H1 (cell line): ENCODE data around the gene MMP25. TPM values are rescaled to one million over a fixed set of nuclear protein-coding genes. Genes with fewer than 3 reads are reported as not detected.
A peak's percentile ranks its signal among the peaks of the same experiment; 100 is the strongest.

ENCODE experiments used
- CTCF ChIA-PET: fragments of 300-600 bp; sonication (Branson Sonifier 250); formaldehyde crosslinking; loops from one replicate; lab custom pipeline; 2021; ENCODE audit not compliant: partially characterized antibody; lab: Charles Lee
- POLR2A ChIA-PET: fragments of 300-600 bp; sonication (Branson Sonifier 250); formaldehyde crosslinking; loops from one replicate; lab custom pipeline; 2021; ENCODE audit warnings: inconsistent platforms; ENCODE audit not compliant: partially characterized antibody; lab: Charles Lee
- DNase-seq, 2 experiments: peaks; one replicate each; pipeline versions ENCODE4 v3.0.0 to v3.0.0-alpha.2; 2010 to 2022; ENCODE audit warnings: low spot score in 2 of 2, low read depth in 1 of 2, mixed read lengths in 1 of 2
- FAIRE-seq: peaks from 2 replicates; lab custom pipeline; 2011; peaks lifted over from hg19 to GRCh38; lab: Jason Lieb, UNC
- H2AFZ ChIP-seq: 2 replicates; pipeline ENCODE4 v1.8.1; 2012; ENCODE audit warnings: low read length, inconsistent platforms
- H2AK5ac ChIP-seq: 2 replicates; pipeline ENCODE4 v1.6.1; 2013; ENCODE audit warnings: low read depth, low read length
- H2BK120ac ChIP-seq: replicated peaks from 2 replicates; pipeline ENCODE3; 2013; ENCODE audit warnings: low read depth, low read length, inconsistent platforms
- H2BK12ac ChIP-seq: 2 replicates; pipeline ENCODE4 v1.6.1; 2013; ENCODE audit warnings: low read depth, low read length
- H2BK15ac ChIP-seq: 2 replicates; pipeline ENCODE4 v1.6.1; 2013; ENCODE audit warnings: low read length
- H2BK20ac ChIP-seq: 2 replicates; pipeline ENCODE4 v1.6.1; 2013; ENCODE audit warnings: low read length
- H2BK5ac ChIP-seq: 2 replicates; pipeline ENCODE4 v1.6.1; 2013; ENCODE audit warnings: low read depth, low read length
- H3K14ac ChIP-seq: 2 replicates; pipeline ENCODE4 v1.6.1; 2013; ENCODE audit warnings: inconsistent platforms; ENCODE audit not compliant: insufficient read length
- H3K18ac ChIP-seq: 2 replicates; pipeline ENCODE4 v1.6.1; 2013; ENCODE audit warnings: low read length; ENCODE audit errors: extremely low read depth
- H3K23ac ChIP-seq: 2 replicates; pipeline ENCODE4 v1.6.1; 2013; ENCODE audit warnings: inconsistent platforms; ENCODE audit not compliant: insufficient read length
- H3K23me2 ChIP-seq: 2 replicates; pipeline ENCODE4 v1.6.1; 2013; ENCODE audit warnings: low read depth, low read length
- H3K27ac ChIP-seq: 2 replicates; pipeline ENCODE4 v1.6.1; 2011; ENCODE audit warnings: low read depth, low read length, inconsistent platforms
- H3K27me3 ChIP-seq, 4 experiments: replicated peaks in 1 of 4; 1 replicate in 1 of 4; 2 replicates in 3 of 4; pipeline versions ENCODE4 v1.6.1 to v1.8.1; 2011 to 2013; ENCODE audit warnings: low read length in 3 of 4, mild to moderate bottlenecking in 3 of 4, inconsistent platforms in 2 of 4, mixed read lengths in 2 of 4, moderate library complexity in 1 of 4; ENCODE audit not compliant: control insufficient read depth in 3 of 4, insufficient read depth in 3 of 4; ENCODE audit errors: extremely low read depth in 1 of 4
- H3K36me3 ChIP-seq, 4 experiments: 2 replicates each; pipeline versions ENCODE4 v1.6.1 to v1.8.1; 2011 to 2013; ENCODE audit warnings: mild to moderate bottlenecking in 4 of 4, low read length in 3 of 4, moderate library complexity in 2 of 4, control low read depth in 1 of 4, inconsistent platforms in 1 of 4; ENCODE audit not compliant: insufficient read depth in 4 of 4, control insufficient read depth in 2 of 4
- H3K4ac ChIP-seq: replicated peaks from 2 replicates; pipeline ENCODE3; 2013; ENCODE audit warnings: low read length, low read depth, mixed read lengths, inconsistent platforms; ENCODE audit not compliant: insufficient read length
- H3K4me1 ChIP-seq, 4 experiments: replicated peaks in 1 of 4; 1 replicate in 1 of 4; 2 replicates in 3 of 4; pipeline versions ENCODE4 v1.6.1 to v1.8.1; 2011 to 2013; ENCODE audit warnings: low read length in 3 of 4, inconsistent platforms in 2 of 4, mixed read lengths in 1 of 4; ENCODE audit not compliant: insufficient read depth in 4 of 4, control insufficient read depth in 3 of 4
- H3K4me2 ChIP-seq, 2 experiments: 2 replicates each; pipeline versions ENCODE4 v1.6.1 to v1.8.1; 2011 to 2013; ENCODE audit warnings: low read depth in 2 of 2, low read length in 2 of 2, control low read depth in 1 of 2, inconsistent platforms in 1 of 2, mild to moderate bottlenecking in 1 of 2; ENCODE audit not compliant: insufficient read depth in 1 of 2
- H3K4me3 ChIP-seq, 4 experiments: fragments of 200-600, 300-600 bp in 1 of 4; sonication (generic), shearing (Covaris generic), sonication (Bioruptor Twin) in 1 of 4; 2 replicates each; pipeline versions ENCODE4 v1.5.1 to v1.8.1; 2011 to 2016; ENCODE audit warnings: low read length in 4 of 4, low read depth in 3 of 4, control low read depth in 2 of 4, inconsistent platforms in 2 of 4, mild to moderate bottlenecking in 2 of 4, mixed read lengths in 1 of 4, moderate library complexity in 1 of 4; ENCODE audit not compliant: insufficient read depth in 2 of 4; ENCODE audit errors: extremely low read depth in 1 of 4
- H3K56ac ChIP-seq: replicated peaks from 2 replicates; pipeline ENCODE3; 2013; ENCODE audit warnings: low read depth, mild to moderate bottlenecking, mixed read lengths, low read length, inconsistent platforms; ENCODE audit not compliant: insufficient read length
- H3K79me1 ChIP-seq: 2 replicates; pipeline ENCODE4 v1.6.1; 2013; ENCODE audit warnings: low read depth, low read length, control low read depth
- H3K79me2 ChIP-seq, 2 experiments: 2 replicates each; pipeline versions ENCODE4 v1.6.1 to v1.8.1; 2012 to 2013; ENCODE audit warnings: low read length in 2 of 2, mild to moderate bottlenecking in 2 of 2, inconsistent platforms in 1 of 2; ENCODE audit not compliant: insufficient read depth in 2 of 2, control insufficient read depth in 1 of 2
- H3K9ac ChIP-seq, 4 experiments: replicated peaks in 1 of 4; 1 replicate in 1 of 4; 2 replicates in 3 of 4; pipeline versions ENCODE4 v1.6.1 to v1.8.1; 2011 to 2013; ENCODE audit warnings: low read depth in 3 of 4, low read length in 3 of 4, control low read depth in 2 of 4, mild to moderate bottlenecking in 2 of 4, moderate library complexity in 2 of 4, inconsistent platforms in 1 of 4; ENCODE audit errors: extremely low read depth in 1 of 4
- H3K9me3 ChIP-seq, 2 experiments: 2 replicates each; pipeline versions ENCODE4 v1.6.1 to v1.8.1; 2012 to 2013; ENCODE audit warnings: mild to moderate bottlenecking in 2 of 2, moderate library complexity in 2 of 2, control low read depth in 1 of 2, inconsistent platforms in 1 of 2, low read depth in 1 of 2, low read length in 1 of 2, mixed read lengths in 1 of 2; ENCODE audit not compliant: insufficient read depth in 2 of 2
- H4K20me1 ChIP-seq, 2 experiments: replicated peaks in 1 of 2; 2 replicates each; pipeline versions ENCODE3 to v1.8.1; 2011 to 2013; ENCODE audit warnings: inconsistent platforms in 2 of 2, low read length in 2 of 2, mild to moderate bottlenecking in 1 of 2; ENCODE audit not compliant: insufficient read depth in 2 of 2, control insufficient read depth in 1 of 2
- H4K5ac ChIP-seq: 2 replicates; pipeline ENCODE4 v1.6.1; 2013; ENCODE audit warnings: low read length, low read depth, mixed read lengths, inconsistent platforms; ENCODE audit not compliant: insufficient read length
- H4K8ac ChIP-seq: 2 replicates; pipeline ENCODE4 v1.8.0; 2013; ENCODE audit warnings: mild to moderate bottlenecking, moderate library complexity, low read length, inconsistent platforms; ENCODE audit not compliant: insufficient read depth; ENCODE audit errors: extremely low read depth
- H4K91ac ChIP-seq: replicated peaks from 2 replicates; pipeline ENCODE3; 2013; ENCODE audit warnings: low read length, mixed read lengths, inconsistent platforms; ENCODE audit not compliant: insufficient read length
- CHD1 ChIP-seq: IDR thresholded peaks from 2 replicates; pipeline ENCODE4 v1.6.1; 2012; ENCODE audit warnings: low read depth, low read length, improper control_type of control experiment
- PHF8 ChIP-seq: fragments of 200-600 bp; sonication (generic); conservative IDR thresholded peaks from 2 replicates; pipeline ENCODE4 v1.7.1; 2012; ENCODE audit warnings: low read depth, mild to moderate bottlenecking, inconsistent platforms, low read length, moderate library complexity
- POLR2A ChIP-seq, 2 experiments: IDR thresholded peaks; 1 replicate in 1 of 2; 2 replicates in 1 of 2; pipeline ENCODE4 v1.6.1; 2011; ENCODE audit warnings: low read depth in 2 of 2, low read length in 2 of 2, mild to moderate bottlenecking in 2 of 2; ENCODE audit errors: control extremely low read depth in 1 of 2
- POLR2AphosphoS5 ChIP-seq: IDR thresholded peaks from 2 replicates; pipeline ENCODE4 v1.6.1; 2011; ENCODE audit warnings: low read depth, low read length
- SIN3A ChIP-seq, 2 experiments: IDR thresholded peaks in 1 of 2; conservative IDR thresholded peaks in 1 of 2; 2 replicates each; pipeline ENCODE4 v1.6.1; 2011 to 2012; ENCODE audit warnings: low read length in 2 of 2, improper control_type of control experiment in 1 of 2, low read depth in 1 of 2, mild to moderate bottlenecking in 1 of 2
- TAF1 ChIP-seq: IDR thresholded peaks from 2 replicates; pipeline ENCODE4 v1.6.1; 2011; ENCODE audit warnings: mild to moderate bottlenecking, low read depth, low read length
- WGBS, 2 experiments: shearing (Covaris generic) in 1 of 2; methylation state at CpG; one replicate each; pipeline versions ENCODE4 v1.1.6 to v1.1.7; 2013 to 2015; ENCODE audit warnings: low lambda C conversion rate in 2 of 2, mixed read lengths in 2 of 2, inconsistent platforms in 1 of 2, low coverage in 1 of 2, missing lambda C conversion rate in 1 of 2; ENCODE audit not compliant: insufficient replicate concordance in 2 of 2, insufficient coverage in 1 of 2, insufficient read length in 1 of 2; ENCODE audit errors: extremely low coverage in 1 of 2, missing lambda C conversion rate in 1 of 2; 5-methylcytosine and 5-hydroxymethylcytosine counted together
- polyA plus RNA-seq, 7 experiments: library from polyadenylated mRNA; depleted of rRNA in 3 of 7; stranded (reverse) in 5 of 7; unstranded in 2 of 7; fragments of >200 nt in 5 of 7; fragments of 200-250 nt in 2 of 7; gene quantifications; 1 replicate in 5 of 7; 2 replicates in 1 of 7; 4 replicates in 1 of 7; pipeline versions ENCODE4 v1.2.1 to v1.2.3, GENCODE V29; 2011 to 2013; ENCODE audit warnings: missing spikeins in 2 of 7, mixed read lengths in 2 of 7
- total RNA-seq: library from RNA; stranded (reverse); fragmentation: NEBNext Ultra II Directional; extraction: Animal tissue kit (Norgen Biotek cat#: 25700); gene quantifications from 2 replicates; pipeline ENCODE4 v1.2.1, GENCODE V29; 2021
- TF ChIP-seq, protein P1 (sequence below): IDR thresholded peaks from 2 replicates; pipeline ENCODE4 v1.6.1; 2011; ENCODE audit warnings: low read depth, mild to moderate bottlenecking, low read length; ENCODE audit not compliant: insufficient read depth

MMP25 gene
- total and polyA plus RNA-seq, 2 of the 8 experiments (the other 6 are each of a cell fraction or from before 2014, with no cell fraction given), result 7.7 to 26.7 TPM

DNA sequence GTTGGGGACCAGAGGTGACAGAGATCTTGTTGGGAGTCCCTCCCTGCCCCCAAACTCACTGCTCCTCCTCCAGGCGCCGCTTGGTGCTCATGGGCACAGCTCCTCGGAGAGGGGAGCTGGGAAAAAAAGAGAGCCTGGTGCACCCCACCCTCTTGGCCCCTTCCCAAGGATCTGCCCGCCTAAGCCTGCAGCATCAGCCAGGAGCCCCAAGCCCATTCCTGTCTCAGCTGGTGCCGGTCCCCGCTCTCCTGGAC, 23.0 kb upstream of the MMP25 start:
- Histone ChIP-seq H2BK120ac (no peak overlapping the region), H3K4me2 (peak overlapping the region; percentile 83 to 88), H3K23ac (no peak overlapping the region), H3K4me1 (peaks cover 0 to 23% (median 21%) of the 10 kb centered on the region in 4 experiments; a peak in 6 of 7 replicates), H3K4ac (no peak overlapping the region), H4K8ac (peak overlapping the region; percentile 94; the same call in 1 of the 2 replicates), H2BK15ac (peak overlapping the region; percentile 61; the same call in 1 of the 2 replicates), H3K4me3 (peak overlapping the region; percentile 39 to 97 (median 94)), H2AFZ (no peak overlapping the region), H2BK5ac (peak overlapping the region; percentile 97), H3K18ac (peak overlapping the region; percentile 93; the same call in 1 of the 2 replicates), H3K27ac (peak overlapping the region; percentile 94), H2BK20ac (no peak overlapping the region), H3K9me3 (no peaks in the 10 kb centered on the region), H4K91ac (peak overlapping the region; percentile 12), H4K5ac (peak overlapping the region; percentile 7), H3K56ac (no peak overlapping the region), H4K20me1 (peaks cover 5 to 23% of the 10 kb centered on the region in 2 experiments), H3K27me3 (no peaks in the 10 kb centered on the region), H2AK5ac (0 out of 2 replicates have a peak overlapping the region, but pooled peaks have one; percentile 10), H3K79me2 (peaks cover 0 to 4% of the 10 kb centered on the region in 2 experiments; a peak in 1 of 4 replicates), H3K9ac (peak overlapping the region; percentile 46 to 89 (median 70); a peak in 6 of 7 replicates), H2BK12ac (peak overlapping the region; percentile 96; the same call in 1 of the 2 replicates), H3K36me3 (peaks cover 0 to 19% (median 11%) of the 10 kb centered on the region in 4 experiments; a peak in 7 of 8 replicates), H3K14ac (no peak overlapping the region), H3K23me2 (peaks cover 19% of the 10 kb centered on the region; the same call in 1 of the 2 replicates), H3K79me1 (no peaks in the 10 kb centered on the region)
- TF ChIP-seq POLR2A (IDR thresholded peaks at IDR 0.05; ENCODE audit: control extremely low read depth in 1 of 2, low read depth in 2 of 2, low read length in 2 of 2) (peak in 1 of 2 experiments; percentile 32; a peak in 1 of 3 replicates), POLR2AphosphoS5 (peak; percentile 89), PHF8 (no peak), TAF1 (no peak), CHD1 (no peak), SIN3A (conservative IDR thresholded peaks at IDR 0.05 in 1 of 2, IDR thresholded peaks at IDR 0.05 in 1 of 2; ENCODE audit: low read depth in 1 of 2, low read length in 2 of 2) (no peak)
- TF ChIP-seq, protein P1, sequence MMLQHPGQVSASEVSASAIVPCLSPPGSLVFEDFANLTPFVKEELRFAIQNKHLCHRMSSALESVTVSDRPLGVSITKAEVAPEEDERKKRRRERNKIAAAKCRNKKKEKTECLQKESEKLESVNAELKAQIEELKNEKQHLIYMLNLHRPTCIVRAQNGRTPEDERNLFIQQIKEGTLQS, result no peak
- ChIA-PET CTCF (interaction anchor here (1.2 to 23.8 kb wide), 7 partner anchors 8 to 75 kb away, joined by 3 to 639 read pairs (median 6); partner anchors contain the start of genes CLDN9 and ZSCAN10), POLR2A (interaction anchor here (0.8 to 35.7 kb wide), 12 partner anchors 6 to 105 kb away, joined by 3 to 1808 read pairs (median 53); partner anchors contain the start of genes BICDL2, CLDN6, CLDN9 and HCFC1R1)
- no peak for FAIRE-seq
- DNase-seq, result no peak
- 4% methylated on average over 6 of the region's 6 CpGs; no CpG with 5 or more reads in 1 of the 2 experiments for WGBS, 2 experiments
